Left kidney (tissue), 2 donors: ENCODE measurements around the gene ABCA9. TPM values are rescaled to one million over a fixed set of nuclear protein-coding genes. Genes with fewer than 3 reads are reported as not detected.

Source experiments
- DNase-seq: peaks from one replicate; pipeline ENCODE4 v3.0.0-alpha.2; 2013
- polyA plus RNA-seq: library from polyadenylated mRNA; unstranded; fragments of 120-200 nt; gene quantifications from one replicate; pipeline ENCODE4 v1.2.1, GENCODE V29; 2013; ENCODE audit not compliant: insufficient read length

ABCA9 gene
- polyA plus RNA-seq, 1 donor, result 4.2 TPM

- DNase-seq, result no peak
Measured at GRCh38 chr17:69066482-69066881, 5.8 kb upstream of the ABCA9 start.

DNA sequence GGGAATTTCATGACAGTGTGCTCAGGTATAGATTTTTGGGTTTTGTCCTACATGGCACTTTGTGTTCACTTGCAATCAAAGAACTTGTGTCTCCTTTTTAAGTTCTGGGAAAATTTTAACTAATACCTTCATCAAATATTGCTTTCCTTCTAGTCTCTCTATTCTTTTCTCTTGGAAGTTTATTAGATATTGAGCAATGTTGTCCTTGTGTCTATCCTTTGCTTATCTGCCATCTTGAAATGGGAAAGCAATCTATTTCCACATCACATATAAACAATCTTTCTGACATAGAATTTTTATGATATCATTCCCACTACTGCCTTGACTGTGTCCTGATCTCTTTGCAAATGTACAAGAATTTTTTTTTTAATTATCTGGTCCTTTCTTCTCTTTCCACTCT lies 4.4 kb upstream of the ABCA9 start:
- DNase-seq, result no peak

- no peak for DNase-seq
Measured at GRCh38 chr17:69064476-69064875, 3.7 kb upstream of the ABCA9 start.

DNA sequence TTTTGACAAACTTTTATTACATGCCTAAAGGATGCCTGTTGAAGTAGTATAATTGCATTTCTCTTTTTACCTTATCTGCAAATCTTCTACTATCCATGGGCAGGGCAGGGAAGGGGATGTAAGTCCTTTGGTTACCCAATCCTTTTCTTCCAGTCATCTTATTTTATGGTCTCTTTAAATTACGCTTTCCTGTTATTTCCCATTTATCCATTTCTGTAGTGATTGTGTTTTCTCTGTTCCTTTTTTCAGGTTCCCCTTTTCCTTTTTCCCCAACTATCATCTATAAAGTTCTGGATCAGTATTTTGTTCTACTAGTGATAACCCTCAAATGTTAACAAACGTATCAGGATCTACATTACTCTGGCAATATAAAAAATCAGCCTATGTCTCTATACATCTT lies 3.3 kb upstream of the ABCA9 start:
- DNase-seq, result no peak

- no peak for DNase-seq
Measured at GRCh38 chr17:69062860-69063581, 2.3 kb upstream of the ABCA9 start.

- DNase-seq, result no peak
Measured at GRCh38 chr17:69061721-69062556, 1.2 kb upstream of the ABCA9 start.

- DNase-seq, result no peak
Measured at GRCh38 chr17:69059458-69060175, 1.1 kb downstream of the ABCA9 start.

- DNase-seq, result no peak
Measured at GRCh38 chr17:69058165-69058564, 2.6 kb downstream of the ABCA9 start.

GRCh38 chr17:69057280-69057679 lies 3.4 kb downstream of the ABCA9 start:
- no peak for DNase-seq

DNA sequence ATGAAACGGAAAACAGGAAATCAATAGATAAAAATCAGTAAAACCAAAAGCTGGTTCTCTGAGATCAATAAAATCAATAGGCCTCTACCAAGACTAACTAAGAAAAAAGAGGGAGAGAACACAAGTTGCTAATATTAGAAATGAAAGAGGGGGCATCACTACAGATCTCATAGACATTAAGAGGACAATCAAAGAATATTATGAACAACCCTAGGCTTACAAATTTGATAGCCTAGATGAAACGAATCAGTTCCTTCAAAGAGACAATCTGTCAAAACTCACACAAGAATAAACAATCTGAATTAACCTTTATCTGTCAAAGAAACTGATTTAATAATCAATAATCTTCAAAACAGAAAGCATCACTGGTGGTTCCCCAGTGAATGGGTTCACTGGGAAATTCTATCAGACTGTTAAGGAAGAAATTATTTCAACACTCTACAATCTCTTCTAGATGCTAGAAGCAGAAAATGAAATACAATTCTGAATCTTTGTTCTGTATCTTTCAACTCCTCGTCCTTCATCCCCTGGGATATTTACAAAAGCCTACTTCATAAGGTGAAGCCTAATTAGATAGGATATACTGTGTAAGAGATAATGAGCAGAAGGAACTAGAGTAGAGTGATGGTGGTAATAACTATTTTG lies 4.4 kb downstream of the ABCA9 start:
- DNase-seq, result no peak

DNA sequence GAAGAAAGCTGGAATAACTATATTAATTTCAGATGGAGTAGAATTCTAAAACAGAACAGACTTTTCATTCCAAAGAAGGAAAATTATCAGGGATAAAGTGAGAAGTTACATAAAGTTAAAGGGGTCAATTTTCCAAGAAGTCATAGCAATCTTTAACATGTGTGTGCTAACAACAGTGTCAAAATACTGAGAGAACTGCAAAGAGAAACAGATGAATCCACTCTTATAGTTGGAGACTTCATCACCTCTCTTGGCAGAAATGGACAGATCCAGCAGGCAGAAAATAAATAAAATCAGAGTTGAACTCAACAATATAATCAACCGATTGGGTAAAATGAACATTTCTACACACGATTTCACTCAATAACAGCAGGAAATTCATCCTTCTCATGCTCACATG lies 5.4 kb downstream of the ABCA9 start:
- no peak for DNase-seq

DNA sequence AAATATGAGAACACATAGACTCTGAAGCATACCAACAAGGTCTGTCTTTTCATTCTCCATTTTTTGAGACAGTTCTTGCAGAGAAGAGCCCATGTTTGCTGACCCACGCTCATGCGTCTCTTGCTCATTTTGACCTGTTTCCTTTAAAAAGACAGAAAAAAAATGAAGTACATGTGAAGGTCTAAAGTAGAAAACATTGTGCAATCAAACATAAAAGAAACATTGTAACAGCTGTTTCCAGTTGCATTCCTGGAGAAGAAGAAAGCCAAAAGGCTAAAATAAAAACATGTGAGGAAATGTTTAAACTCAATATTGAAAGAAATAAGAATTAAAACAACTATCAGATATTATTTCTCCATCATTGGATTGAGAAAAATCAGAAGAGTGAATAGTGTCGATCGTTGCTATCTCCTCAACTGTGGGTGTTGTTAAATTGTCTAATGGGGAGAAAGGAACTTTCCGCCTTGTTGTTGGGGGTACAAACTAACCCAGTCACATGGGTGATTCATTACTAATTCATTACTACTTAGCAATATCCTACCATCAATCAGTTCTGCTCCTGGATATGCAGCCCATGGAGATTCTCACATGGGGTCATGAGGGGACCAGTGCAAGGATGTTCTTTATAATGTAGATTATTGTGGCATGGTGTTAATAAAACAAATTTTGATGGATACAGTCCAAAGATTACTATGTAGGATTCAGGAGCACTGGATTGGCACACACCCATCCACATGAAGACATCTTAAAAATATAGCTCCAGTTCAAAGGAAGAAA lies 9.5 kb downstream of the ABCA9 start:
- DNase-seq, result no peak

GRCh38 chr17:69048634-69049033 lies 12.1 kb downstream of the ABCA9 start:
- DNase-seq, result no peak

DNA sequence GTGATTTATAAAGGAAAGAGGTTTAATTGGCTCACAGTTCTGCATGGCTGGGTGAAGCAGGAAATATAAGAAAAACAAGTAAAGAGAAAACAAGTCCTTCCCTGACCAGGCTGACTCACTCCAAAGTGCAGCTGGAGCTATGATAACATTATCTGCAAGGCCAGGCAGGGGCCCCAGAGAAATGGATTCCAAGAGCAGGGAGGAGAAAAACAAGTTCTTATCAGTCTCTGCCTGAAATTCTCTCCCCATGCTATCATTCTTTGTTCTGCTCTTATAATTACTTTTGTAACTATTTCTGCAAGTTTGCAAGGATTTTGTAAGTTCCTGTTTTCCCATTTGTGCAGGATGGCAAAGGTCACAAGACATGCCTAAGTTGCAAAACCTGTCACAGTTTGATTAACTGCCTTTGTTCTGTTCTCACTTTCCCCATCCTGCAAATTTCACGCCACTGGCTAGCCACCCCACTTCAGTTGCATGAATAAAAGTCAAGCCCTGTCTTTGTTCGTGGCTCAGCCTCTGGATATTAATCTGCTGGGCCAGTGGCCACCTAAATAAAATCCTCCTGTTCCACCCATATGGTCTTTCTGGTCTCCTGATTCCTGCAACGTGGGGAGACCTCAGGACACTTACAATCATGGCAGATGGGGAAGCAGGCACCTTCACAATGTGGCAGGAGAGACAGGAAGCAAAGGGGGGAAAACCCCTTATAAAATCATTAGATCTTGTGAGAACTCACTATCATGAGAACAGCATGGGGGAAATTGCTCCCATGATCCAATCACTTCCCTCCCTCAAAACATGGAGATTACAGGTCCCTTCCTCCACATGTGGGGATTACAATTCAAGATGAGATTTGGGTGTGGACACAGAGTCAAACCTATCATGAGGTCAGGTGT lies 13.1 kb downstream of the ABCA9 start:
- DNase-seq, result no peak

GRCh38 chr17:69046121-69046807 lies 14.5 kb downstream of the ABCA9 start:
- DNase-seq, result no peak

DNA sequence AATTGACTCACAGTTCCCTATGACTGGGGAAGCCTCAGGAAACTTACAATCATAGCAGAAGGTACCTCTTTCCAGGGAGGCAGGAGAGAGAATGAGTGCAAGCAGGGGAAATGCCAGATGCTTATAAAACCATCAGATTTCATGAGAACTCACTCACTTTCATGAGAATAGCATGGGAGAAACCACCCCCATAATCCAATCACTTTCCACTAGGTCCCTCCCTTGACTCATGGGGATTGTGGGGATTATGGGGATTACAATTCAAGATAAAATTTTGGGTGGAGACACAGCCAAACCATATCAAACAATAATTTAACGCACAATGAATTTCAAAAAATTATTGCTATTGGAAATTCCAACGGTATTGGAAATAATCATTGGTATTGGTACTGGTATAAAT lies 15.1 kb downstream of the ABCA9 start:
- DNase-seq, result no peak

DNA sequence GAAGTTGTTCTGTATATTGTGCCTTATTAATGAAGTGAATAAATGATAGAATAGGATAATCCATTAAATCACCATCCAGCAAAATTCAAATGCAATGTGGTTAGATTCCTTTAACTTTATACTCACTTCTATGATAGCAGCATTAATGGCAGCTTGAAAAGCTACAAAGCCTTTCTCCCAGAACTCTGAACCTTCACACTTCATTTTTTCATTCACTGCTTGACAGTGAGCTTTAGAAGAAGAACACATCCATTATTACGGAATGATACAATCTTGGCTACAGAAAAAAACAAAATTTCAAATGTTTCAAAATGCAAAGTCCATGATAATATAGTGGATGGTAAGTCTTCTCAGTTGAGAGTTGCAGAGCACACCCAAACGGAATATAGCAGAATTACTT lies 16.4 kb downstream of the ABCA9 start:
- DNase-seq, result no peak

GRCh38 chr17:69043098-69043734 lies 17.5 kb downstream of the ABCA9 start:
- no peak for DNase-seq

- DNase-seq, result no peak
Measured at GRCh38 chr17:69042308-69042707, 18.4 kb downstream of the ABCA9 start.
